ENCODE results near the gene RARS1. TPM values are rescaled to one million over a fixed set of nuclear protein-coding genes. Genes with fewer than 3 reads are reported as not detected.

The RARS1 gene
- total and polyA plus RNA-seq, 2 of the 8 experiments (the other 6 are each of a cell fraction or from before 2014, with no cell fraction given), result 30.2 to 108 TPM

DNA sequence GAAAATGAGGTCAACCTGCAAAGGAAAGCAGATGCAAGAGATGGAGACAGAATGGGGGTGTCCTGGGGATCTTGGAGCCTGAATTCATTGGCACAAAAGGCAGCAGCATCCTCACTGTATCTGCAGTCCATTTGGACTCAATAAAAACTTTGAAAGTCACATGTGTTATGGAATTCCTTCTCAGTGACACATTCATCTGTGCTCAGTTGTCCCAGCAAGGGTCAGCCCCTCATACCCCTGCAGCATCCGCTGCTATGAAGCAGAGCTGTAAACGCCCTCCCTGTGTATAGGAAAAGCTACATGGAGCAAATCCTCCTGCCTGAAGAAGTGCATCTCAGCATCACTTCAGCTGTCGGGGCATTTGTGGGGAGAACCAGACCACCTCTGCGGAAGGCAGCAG lies 14.5 kb upstream of the RARS1 start:
- no peak for FAIRE-seq
- CTCF ChIA-PET (ENCODE audit: partially characterized antibody), result interaction anchor here (0.8 to 2.1 kb wide), 5 partner anchors 9 to 203 kb away, joined by 3 to 11 read pairs (median 3); no protein-coding TSS in a partner anchor

More for the DNA sequence above, 14.5 kb upstream of the RARS1 start:
- H3K4ac ChIP-seq (replicated peaks; ENCODE audit: insufficient read length, low read depth, low read length), result no peak overlapping the region
- H3K4me3 ChIP-seq (ENCODE audit: extremely low read depth in 1 of 4, insufficient read depth in 2 of 4, low read depth in 3 of 4, low read length in 4 of 4), result no peak overlapping the region
- TF ChIP-seq SUZ12 (IDR thresholded peaks at IDR 0.05; ENCODE audit: low read length), result no peak
- no peak for TF ChIP-seq CHD2 (IDR thresholded peaks at IDR 0.05; ENCODE audit: low read length)
- TF ChIP-seq EGR1 (IDR thresholded peaks at IDR 0.05; ENCODE audit: borderline replicate concordance, low read depth, low read length), result no peak
- TF ChIP-seq SIRT6 (IDR thresholded peaks at IDR 0.05; ENCODE audit: low read length), result no peak
- no peaks in the 10 kb centered on the region for H3K4me1 ChIP-seq (replicated peaks in 1 of 4; ENCODE audit: control insufficient read depth in 3 of 4, insufficient read depth in 4 of 4, low read length in 3 of 4)
- H2BK20ac ChIP-seq (ENCODE audit: low read length), result no peak overlapping the region
- no peaks in the 10 kb centered on the region for H3K27me3 ChIP-seq (replicated peaks in 1 of 4; ENCODE audit: control insufficient read depth in 3 of 4, extremely low read depth in 1 of 4, insufficient read depth in 3 of 4, low read length in 3 of 4)
- H4K91ac ChIP-seq (replicated peaks; ENCODE audit: insufficient read length, low read length), result no peak overlapping the region
- H4K5ac ChIP-seq (ENCODE audit: insufficient read length, low read depth, low read length), result no peak overlapping the region
- H3K36me3 ChIP-seq (ENCODE audit: control insufficient read depth in 2 of 4, insufficient read depth in 4 of 4, low read length in 3 of 4), result peaks cover 3 to 17% (median 10%) of the 10 kb centered on the region in 4 experiments; a peak in 5 of 8 replicates
- no peak overlapping the region for H2AK5ac ChIP-seq (ENCODE audit: low read depth, low read length)
- no peak overlapping the region for H3K23ac ChIP-seq (ENCODE audit: insufficient read length)
- no peak overlapping the region for H2AFZ ChIP-seq (ENCODE audit: low read length)
- H4K20me1 ChIP-seq (replicated peaks in 1 of 2; ENCODE audit: control insufficient read depth in 1 of 2, insufficient read depth in 2 of 2, low read length in 2 of 2), result no peaks in the 10 kb centered on the region
- DNase-seq (ENCODE audit: low read depth in 1 of 2, low spot score in 2 of 2), result no peak
- H3K27ac ChIP-seq (ENCODE audit: low read depth, low read length), result no peak overlapping the region
- 81% methylated on average over 4 of the region's 4 CpGs; no CpG with 5 or more reads in 1 of the 2 experiments for WGBS, 2 experiments (ENCODE audit: extremely low coverage in 1 of 2, insufficient coverage in 1 of 2, insufficient read length in 1 of 2, insufficient replicate concordance in 2 of 2, low coverage in 1 of 2, low lambda C conversion rate in 2 of 2, missing lambda C conversion rate in 1 of 2)
- H3K9me3 ChIP-seq (ENCODE audit: insufficient read depth in 2 of 2, low read depth in 1 of 2, low read length in 1 of 2), result no peaks in the 10 kb centered on the region
- POLR2A ChIA-PET (ENCODE audit: partially characterized antibody), result no interaction called here
- no peaks in the 10 kb centered on the region for H3K23me2 ChIP-seq (ENCODE audit: low read depth, low read length)
- H3K9ac ChIP-seq (replicated peaks in 1 of 4; ENCODE audit: extremely low read depth in 1 of 4, low read depth in 3 of 4, low read length in 3 of 4), result no peak overlapping the region
- no peak overlapping the region for H3K14ac ChIP-seq (ENCODE audit: insufficient read length)
- no peak overlapping the region for H3K4me2 ChIP-seq (ENCODE audit: insufficient read depth in 1 of 2, low read depth in 2 of 2, low read length in 2 of 2)
- H2BK5ac ChIP-seq (ENCODE audit: low read depth, low read length), result no peak overlapping the region
- H4K8ac ChIP-seq (ENCODE audit: extremely low read depth, insufficient read depth, low read length), result no peak overlapping the region
- no peaks in the 10 kb centered on the region for H3K79me1 ChIP-seq (ENCODE audit: low read depth, low read length)
- H3K18ac ChIP-seq (ENCODE audit: extremely low read depth, low read length), result no peak overlapping the region
- no peak overlapping the region for H3K56ac ChIP-seq (replicated peaks; ENCODE audit: insufficient read length, low read depth, low read length)
- H2BK120ac ChIP-seq (replicated peaks; ENCODE audit: low read depth, low read length), result no peak overlapping the region
- no peak overlapping the region for H2BK15ac ChIP-seq (ENCODE audit: low read length)
- H3K79me2 ChIP-seq (ENCODE audit: control insufficient read depth in 1 of 2, insufficient read depth in 2 of 2, low read length in 2 of 2), result no peaks in the 10 kb centered on the region
- no peak overlapping the region for H2BK12ac ChIP-seq (ENCODE audit: low read depth, low read length)
